GM21447 (cell line): ENCODE data around the gene ACE2.
A peak's percentile ranks its signal among the peaks of the same experiment; 100 is the strongest.

ENCODE experiments used
- ATAC-seq: cut with Tn5 transposase; IDR thresholded peaks from one replicate; pipeline ENCODE4 v1.9.1; 2021; ENCODE audit not compliant: unreplicated experiment

The ACE2 gene

GRCh38 chrX:15576019-15576418, 24.7 kb downstream of the ACE2 start:
- ATAC-seq: no peak

- no peak for ATAC-seq
Observed at GRCh38 chrX:15574017-15574416, 26.7 kb downstream of the ACE2 start.

DNA sequence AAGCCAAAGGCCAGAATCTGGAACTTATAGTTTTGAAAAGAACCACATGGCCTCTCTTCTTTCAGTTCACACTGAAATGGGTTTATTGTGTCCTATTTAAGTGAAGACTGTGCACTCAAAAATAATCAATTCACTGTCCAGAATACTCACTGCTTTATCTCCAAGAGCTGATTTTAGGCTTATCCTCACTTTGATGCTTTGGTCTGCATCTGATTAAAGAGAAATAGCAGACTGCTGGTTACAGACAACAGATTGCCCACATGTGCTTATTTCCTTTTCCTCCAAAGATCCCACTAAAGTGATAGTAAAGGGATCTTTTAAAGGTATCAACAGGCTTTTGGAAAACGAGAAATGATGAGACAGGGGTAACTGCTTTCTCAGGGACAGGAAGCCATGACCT, 30.6 kb downstream of the ACE2 start:
- no peak for ATAC-seq

DNA sequence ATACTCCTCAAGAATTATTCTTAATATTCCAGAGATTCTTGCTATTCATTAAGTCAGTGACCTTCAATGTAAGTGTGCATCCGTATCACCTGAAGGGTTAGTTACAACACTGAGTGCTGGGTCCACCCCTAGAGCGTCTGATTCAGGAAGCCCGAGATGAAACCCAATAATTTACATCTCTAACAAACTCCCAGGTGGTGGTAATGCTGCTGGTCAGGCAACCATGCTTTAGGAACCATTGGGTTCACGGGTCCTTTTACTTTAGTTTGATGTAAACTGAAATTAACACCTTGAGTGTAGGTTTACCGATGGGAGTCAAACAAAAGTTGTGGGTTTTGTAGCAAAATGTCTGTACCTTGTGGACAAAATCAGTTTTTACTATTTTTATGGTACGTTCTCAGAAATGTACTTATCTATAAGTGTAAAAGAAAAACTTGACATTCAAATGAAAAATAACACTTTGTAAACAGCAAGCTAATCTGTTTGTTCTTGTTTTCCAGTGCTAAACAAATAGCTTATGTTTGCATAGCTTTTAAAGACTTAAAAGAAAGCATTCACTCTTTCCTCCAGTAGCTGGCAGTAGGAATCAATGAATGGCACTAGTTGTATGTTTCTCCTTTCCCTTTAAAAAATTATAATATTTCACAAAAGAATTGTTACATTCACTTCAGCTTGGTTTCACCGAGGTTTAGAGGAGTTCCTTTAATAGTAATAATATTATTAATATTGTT, 32.7 kb downstream of the ACE2 start:
- no peak for ATAC-seq

- ATAC-seq: no peak
Observed at GRCh38 chrX:15567267-15567666, 33.5 kb downstream of the ACE2 start.

DNA sequence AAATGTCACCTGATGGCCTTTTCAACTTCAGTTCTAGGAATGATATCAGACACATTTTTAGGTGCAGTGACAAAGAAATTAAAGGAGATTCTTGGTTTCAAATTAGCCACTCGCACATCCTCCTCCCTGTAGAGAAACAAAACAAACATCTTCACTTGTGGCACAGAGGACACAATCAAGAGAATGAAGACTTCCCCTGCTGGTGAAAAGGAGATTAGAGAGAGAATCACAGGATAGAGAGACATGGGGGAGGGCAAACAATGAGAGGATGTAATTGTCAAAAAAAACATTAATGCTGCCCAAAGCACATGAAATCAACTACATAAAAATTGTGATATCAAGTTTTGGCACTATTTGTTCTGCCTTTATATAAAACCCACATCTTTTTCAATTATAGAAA, 34.5 kb downstream of the ACE2 start:
- no peak for ATAC-seq

DNA sequence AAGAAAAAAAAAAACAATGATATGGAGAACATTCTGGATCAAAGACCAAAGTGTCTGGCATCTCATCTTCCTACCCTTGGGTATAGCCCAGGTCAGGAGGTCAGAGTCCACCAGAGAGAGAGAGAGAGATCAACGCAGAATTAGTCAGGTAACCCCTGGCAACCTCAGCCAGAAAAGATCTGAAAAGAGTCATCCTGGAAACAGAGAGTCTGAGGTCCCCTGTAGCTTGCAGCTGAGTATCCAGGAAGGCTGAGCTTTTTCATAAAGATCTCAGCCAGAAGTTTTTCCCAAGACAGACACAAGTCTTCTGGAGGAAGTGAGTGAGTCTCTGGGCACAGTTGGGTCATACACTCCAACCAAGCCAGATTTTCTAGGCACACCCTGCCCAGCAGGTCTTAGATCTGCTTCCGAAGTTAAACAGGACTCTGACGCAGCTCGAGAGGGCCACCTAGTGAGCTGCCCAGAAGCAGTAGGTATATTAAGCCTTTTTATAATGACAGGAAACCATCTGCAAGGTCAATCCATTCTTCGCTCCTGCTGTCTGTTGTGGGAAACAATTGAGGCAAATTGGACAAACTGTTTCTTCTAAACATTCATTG, 35.7 kb downstream of the ACE2 start:
- ATAC-seq: peak; percentile 77

DNA sequence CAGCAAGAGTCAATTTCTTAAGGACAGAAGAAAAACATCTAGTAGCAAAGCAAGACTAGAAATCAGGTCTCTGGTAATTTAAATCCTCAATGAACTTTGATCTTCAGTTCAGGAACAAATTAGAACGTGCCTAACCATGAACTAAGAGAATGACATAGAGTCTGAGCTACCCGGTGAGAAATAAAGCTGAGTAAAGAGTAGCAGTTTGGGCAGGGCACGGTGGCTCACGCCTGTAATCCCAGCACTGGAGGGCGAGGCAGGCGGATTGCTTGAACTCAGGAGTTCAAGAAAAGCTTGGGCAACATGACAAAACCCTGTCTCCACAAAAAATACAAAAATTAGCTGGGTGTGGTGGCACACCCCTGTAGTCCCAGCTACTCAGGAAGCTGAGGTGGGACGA, 37.7 kb downstream of the ACE2 start:
- ATAC-seq: no peak

DNA sequence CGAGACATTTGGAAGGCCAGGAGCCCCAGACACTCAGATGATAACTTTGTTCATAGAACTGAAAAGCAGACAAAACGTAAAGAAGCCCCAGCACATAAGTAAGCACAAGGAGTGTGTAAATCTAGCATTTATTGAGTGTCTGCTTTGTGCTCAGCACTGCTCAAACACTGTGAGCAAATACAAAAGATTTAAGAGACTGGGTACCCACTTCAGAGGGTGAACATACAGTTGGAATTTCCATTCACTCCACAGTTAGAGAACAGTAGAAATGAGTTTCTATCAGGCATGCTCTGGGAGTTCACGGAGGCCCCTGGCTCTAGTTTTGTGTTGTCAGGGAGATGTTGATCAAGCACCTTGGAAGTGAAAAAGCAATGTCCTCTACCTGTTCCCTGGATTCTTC, 39.8 kb downstream of the ACE2 start:
- ATAC-seq: no peak

- no peak for ATAC-seq
Observed at GRCh38 chrX:15559227-15559626, 41.5 kb downstream of the ACE2 start.

DNA sequence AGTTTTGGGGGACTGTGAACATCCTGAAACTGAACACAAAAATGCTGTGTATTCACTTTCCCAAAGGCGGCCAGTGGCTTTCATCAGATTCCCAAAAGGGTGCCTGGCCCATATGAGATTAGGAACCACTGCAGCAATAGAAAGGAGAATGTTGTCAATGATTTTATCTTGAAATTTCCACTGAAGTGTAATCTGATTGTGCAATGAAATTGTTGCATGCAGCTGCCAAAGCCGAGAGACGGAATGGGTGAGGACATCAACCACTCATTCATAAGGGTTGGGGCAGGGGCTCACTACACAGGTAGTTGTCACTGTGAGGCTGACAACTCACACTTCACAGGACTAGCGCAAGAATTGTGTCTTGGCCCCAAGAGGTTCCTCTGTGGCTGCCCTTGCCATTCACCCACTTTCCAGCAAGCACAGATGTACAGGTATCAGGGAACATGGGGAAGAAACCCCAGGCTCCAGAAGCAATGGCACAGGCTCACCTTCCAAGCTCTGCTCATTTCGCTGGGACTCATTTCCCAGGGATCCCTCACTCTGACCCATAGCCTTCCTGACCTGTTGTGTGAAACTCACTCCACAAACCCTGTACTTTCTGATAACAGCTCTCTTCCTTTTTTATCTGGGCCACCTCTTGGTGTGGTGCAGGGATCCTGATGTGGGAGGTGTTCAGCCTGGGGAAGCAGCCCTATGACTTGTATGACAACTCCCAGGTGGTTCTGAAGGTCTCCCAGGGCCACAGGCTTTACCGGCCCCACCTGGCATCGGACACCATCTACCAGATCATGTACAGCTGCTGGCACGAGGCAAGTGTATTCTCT, 51.4 kb downstream of the ACE2 start:
- no peak for ATAC-seq

DNA sequence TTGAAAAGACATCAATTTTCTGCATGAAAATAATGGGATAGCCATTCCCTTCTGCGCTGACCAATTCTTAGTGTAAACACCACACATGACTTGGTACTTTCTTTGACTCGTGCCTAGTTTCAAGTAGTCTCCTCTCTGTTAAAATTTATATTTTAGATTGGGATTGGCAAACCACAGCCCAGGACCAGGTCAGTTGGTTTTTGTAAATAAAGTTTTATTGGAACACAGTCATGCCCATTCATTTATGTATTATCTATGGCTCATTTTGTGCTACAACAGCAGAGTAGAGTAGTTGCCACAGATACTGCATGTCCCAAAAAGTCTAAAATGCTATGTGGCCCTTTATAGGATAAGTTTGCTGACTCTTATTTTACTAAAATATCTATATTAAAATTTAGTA, 53.4 kb downstream of the ACE2 start:
- no peak for ATAC-seq

DNA sequence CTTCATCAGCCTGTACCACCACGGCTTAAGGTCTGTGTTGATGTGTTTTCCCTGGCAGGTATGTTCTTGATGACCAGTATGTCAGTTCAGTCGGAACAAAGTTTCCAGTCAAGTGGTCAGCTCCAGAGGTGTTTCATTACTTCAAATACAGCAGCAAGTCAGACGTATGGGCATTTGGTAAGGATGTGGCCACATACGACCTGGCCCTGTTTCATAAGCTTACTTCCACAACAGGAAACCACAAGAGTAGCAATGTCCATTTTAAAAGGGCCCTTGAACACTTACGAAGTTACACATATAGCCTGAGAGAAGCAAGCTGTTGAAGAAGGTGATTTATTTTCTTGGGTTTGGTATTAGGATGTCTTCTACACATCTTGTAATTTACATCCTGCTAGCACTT, 54.0 kb downstream of the ACE2 start:
- ATAC-seq: no peak

GRCh38 chrX:15530318-15530717, 70.4 kb downstream of the ACE2 start:
- ATAC-seq: no peak

DNA sequence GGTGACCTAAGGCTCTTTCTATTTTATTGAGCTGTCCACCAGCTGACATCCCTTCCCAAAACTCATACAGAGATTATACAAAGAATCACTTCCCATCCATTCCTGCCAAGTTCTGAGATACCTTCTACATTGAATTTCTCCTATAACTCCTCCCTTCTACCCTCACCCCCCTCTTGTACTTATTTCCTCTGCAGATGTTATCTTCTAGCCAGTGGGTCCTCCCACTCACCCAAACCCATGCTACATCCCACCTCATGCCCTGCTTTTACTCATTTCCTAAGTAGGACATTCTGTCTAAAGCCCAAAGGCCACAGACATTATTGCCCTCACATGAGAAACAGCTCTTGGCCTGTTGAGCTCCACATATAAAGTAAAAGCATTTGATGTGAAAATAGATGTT, 71.6 kb downstream of the ACE2 start:
- no peak for ATAC-seq

DNA sequence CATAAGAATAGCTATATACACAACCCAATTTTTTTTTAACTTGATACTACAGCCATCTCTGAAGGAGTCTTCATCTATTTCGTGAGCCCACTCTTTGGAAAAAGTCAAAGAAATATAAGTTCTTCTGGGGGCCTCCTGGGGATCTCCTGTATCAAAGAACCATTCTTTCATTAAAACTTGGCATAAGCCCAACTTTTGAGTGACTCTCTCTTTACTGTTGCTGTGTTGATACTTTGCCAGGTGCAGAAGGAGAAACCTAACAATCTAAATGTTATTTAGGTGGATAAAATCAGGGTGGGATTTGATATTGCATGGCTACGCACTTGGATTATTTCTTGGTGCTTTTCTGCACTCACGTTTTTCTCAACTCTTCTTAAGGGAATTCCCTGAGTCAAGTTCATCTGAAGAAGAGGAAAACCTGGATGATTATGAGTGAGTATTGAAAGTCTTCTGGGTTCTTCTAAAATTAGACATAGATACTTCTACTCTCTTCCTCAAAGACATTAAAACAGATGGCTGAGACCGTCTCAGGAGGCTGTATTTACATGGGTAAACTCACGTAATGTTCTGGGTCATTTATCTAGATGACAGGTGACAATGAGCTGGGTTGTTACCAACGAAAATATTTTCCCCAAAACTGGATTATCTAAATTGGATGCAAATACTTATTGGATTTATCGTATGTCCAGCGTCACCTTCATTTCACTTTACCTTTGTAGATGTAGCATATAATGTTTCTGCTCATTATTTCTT, 74.9 kb downstream of the ACE2 start:
- no peak for ATAC-seq

GRCh38 chrX:15524417-15524816, 76.3 kb downstream of the ACE2 start:
- no peak for ATAC-seq

- ATAC-seq: no peak
Observed at GRCh38 chrX:15523088-15523487, 77.7 kb downstream of the ACE2 start.

DNA sequence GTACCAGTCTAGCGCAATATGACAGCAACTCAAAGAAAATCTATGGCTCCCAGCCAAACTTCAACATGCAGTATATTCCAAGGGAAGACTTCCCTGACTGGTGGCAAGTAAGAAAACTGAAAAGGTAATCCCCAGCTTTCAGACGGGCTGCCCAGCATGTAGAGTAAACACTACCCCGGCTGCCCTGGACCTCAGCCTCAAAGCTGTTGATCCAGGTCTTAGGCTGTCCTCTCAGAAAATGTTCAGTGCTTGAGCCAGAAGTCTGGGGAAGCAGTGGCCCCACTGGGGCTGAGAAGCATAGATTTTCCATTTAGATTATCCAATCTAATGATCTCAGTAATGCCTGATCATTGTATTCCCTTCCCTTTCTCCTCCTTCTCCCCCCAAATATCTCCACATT, 78.3 kb downstream of the ACE2 start:
- ATAC-seq: no peak

GRCh38 chrX:15515931-15516330, 84.8 kb downstream of the ACE2 start:
- ATAC-seq: no peak

- no peak for ATAC-seq
Observed at GRCh38 chrX:15514279-15514678, 86.5 kb downstream of the ACE2 start.
